Peyer's patch (tissue), 4 donors: Measurements from ENCODE around the gene CLNK. TPM values are rescaled to one million over a fixed set of nuclear protein-coding genes. Genes with fewer than 3 reads are reported as not detected.

Experiments
- DNase-seq, 3 donors: peaks; one replicate each; pipeline ENCODE4 v3.0.0-alpha.2; 2017 to 2019
- H3K27ac ChIP-seq, 4 donors: fragments of 200-600 bp; sonication (generic); one replicate each; pipeline ENCODE4 v1.5.1; 2016 to 2019
- H3K27me3 ChIP-seq, 2 donors: fragments of 200-600 bp; sonication (generic); one replicate each; pipeline ENCODE4 v1.5.1; 2019
- H3K36me3 ChIP-seq, 3 donors: fragments of 200-600 bp; sonication (generic); one replicate each; pipeline ENCODE4 v1.5.1; 2016 to 2019
- H3K4me1 ChIP-seq, 4 donors: fragments of 200-600 bp; sonication (generic); one replicate each; pipeline ENCODE4 v1.5.1; 2016 to 2019
- H3K4me3 ChIP-seq, 4 donors: fragments of 200-600 bp; sonication (generic); 1 replicate in 3 of 4; 2 replicates in 1 of 4; pipeline ENCODE4 v1.5.1; 2016 to 2019; ENCODE audit warnings: mild to moderate bottlenecking in 1 of 4
- H3K9me3 ChIP-seq, 4 donors: fragments of 200-600 bp; sonication (generic); one replicate each; pipeline ENCODE4 v1.5.1; 2016 to 2019; ENCODE audit warnings: mild to moderate bottlenecking in 1 of 4
- POLR2A ChIP-seq, 2 donors: fragments of 450-650 bp; IDR thresholded peaks; one replicate each; pipeline ENCODE4 v1.5.1; 2017; ENCODE audit warnings: antibody characterized with exemption in 2 of 2, mild to moderate bottlenecking in 2 of 2, moderate library complexity in 2 of 2
- total RNA-seq, 4 donors: library from RNA; depleted of rRNA; stranded (reverse); fragments of >200 nt; gene quantifications; one replicate each; pipeline ENCODE4 v1.1.0, GENCODE V29; 2016
- TF ChIP-seq, protein P1 (sequence below), 6 experiments: fragments of 450-650 bp in 4 of 6; fragments of 200-600 bp in 2 of 6; sonication (generic) in 1 of 6; IDR thresholded peaks; one replicate each; pipeline ENCODE4 v1.5.1; 2017 to 2019; ENCODE audit warnings: antibody characterized with exemption in 6 of 6, mild to moderate bottlenecking in 3 of 6, moderate library complexity in 1 of 6

The CLNK gene
- total RNA-seq, 4 donors from 2014 or later: 0.13 to 4.1 TPM; not detected in 2

GRCh38 chr4:10581022-10581421 is 103.5 kb downstream of the CLNK start:
- Histone ChIP-seq H3K4me1 (peaks cover 0 to 12% (median 0%) of the 10 kb centered on the region in 4 donors), H3K27ac (no peak overlapping the region), H3K27me3 (no peaks in the 10 kb centered on the region), H3K4me3 (no peak overlapping the region), H3K9me3 (no peaks in the 10 kb centered on the region), H3K36me3 (no peaks in the 10 kb centered on the region)
- no peak for DNase-seq
- TF ChIP-seq, protein P1, sequence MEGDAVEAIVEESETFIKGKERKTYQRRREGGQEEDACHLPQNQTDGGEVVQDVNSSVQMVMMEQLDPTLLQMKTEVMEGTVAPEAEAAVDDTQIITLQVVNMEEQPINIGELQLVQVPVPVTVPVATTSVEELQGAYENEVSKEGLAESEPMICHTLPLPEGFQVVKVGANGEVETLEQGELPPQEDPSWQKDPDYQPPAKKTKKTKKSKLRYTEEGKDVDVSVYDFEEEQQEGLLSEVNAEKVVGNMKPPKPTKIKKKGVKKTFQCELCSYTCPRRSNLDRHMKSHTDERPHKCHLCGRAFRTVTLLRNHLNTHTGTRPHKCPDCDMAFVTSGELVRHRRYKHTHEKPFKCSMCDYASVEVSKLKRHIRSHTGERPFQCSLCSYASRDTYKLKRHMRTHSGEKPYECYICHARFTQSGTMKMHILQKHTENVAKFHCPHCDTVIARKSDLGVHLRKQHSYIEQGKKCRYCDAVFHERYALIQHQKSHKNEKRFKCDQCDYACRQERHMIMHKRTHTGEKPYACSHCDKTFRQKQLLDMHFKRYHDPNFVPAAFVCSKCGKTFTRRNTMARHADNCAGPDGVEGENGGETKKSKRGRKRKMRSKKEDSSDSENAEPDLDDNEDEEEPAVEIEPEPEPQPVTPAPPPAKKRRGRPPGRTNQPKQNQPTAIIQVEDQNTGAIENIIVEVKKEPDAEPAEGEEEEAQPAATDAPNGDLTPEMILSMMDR (IDR thresholded peaks at IDR 0.05): no peak
- TF ChIP-seq POLR2A (IDR thresholded peaks at IDR 0.05): no peak

- H3K36me3 ChIP-seq: no peaks in the 10 kb centered on the region
- TF ChIP-seq, protein P1 (IDR thresholded peaks at IDR 0.05): no peak
- TF ChIP-seq POLR2A (IDR thresholded peaks at IDR 0.05): no peak
- H3K4me3 ChIP-seq: no peak overlapping the region
- H3K4me1 ChIP-seq: peaks cover 0 to 11% (median 0%) of the 10 kb centered on the region in 4 donors
- H3K27ac ChIP-seq: no peak overlapping the region
- H3K27me3 ChIP-seq: no peaks in the 10 kb centered on the region
- no peaks in the 10 kb centered on the region for H3K9me3 ChIP-seq
- no peak for DNase-seq
Measured at GRCh38 chr4:10579648-10580047, 104.9 kb downstream of the CLNK start.

GRCh38 chr4:10577508-10578426 is 106.8 kb downstream of the CLNK start:
- no peaks in the 10 kb centered on the region for H3K36me3 ChIP-seq
- DNase-seq: no peak
- TF ChIP-seq, protein P1 (IDR thresholded peaks at IDR 0.05): no peak
- TF ChIP-seq POLR2A (IDR thresholded peaks at IDR 0.05): no peak
- no peak overlapping the region for H3K27ac ChIP-seq
- H3K4me3 ChIP-seq: no peak overlapping the region
- H3K4me1 ChIP-seq: no peaks in the 10 kb centered on the region
- H3K9me3 ChIP-seq: no peaks in the 10 kb centered on the region
- H3K27me3 ChIP-seq: no peaks in the 10 kb centered on the region

DNA sequence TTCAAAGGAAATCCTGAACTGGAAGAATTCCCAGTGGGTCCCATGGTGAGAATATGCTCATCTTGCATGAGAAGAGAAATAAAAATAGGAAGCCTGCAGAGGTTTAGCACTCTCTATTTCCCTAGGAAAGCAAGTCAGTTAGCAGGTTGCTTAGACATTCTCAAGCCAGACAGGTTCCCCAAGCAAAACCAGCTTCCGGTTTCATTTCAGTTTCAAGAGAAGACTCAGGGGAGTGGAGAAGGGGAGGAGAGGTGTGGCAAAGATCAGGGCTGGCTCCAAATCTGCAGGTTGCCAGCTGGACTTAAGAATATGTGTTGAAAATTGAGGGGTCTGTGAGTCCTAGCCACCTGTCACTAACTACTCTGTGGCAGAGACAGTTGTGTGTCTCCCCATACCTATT is 107.5 kb downstream of the CLNK start:
- H3K27me3 ChIP-seq: no peaks in the 10 kb centered on the region
- H3K4me1 ChIP-seq: no peaks in the 10 kb centered on the region
- no peak for TF ChIP-seq POLR2A (IDR thresholded peaks at IDR 0.05)
- TF ChIP-seq, protein P1 (IDR thresholded peaks at IDR 0.05): no peak
- no peaks in the 10 kb centered on the region for H3K9me3 ChIP-seq
- no peak overlapping the region for H3K27ac ChIP-seq
- no peaks in the 10 kb centered on the region for H3K36me3 ChIP-seq
- DNase-seq: peak in 1 of 3 donors; percentile 30
- no peak overlapping the region for H3K4me3 ChIP-seq

- Histone ChIP-seq H3K27me3 (no peaks in the 10 kb centered on the region), H3K4me1 (no peaks in the 10 kb centered on the region), H3K9me3 (no peaks in the 10 kb centered on the region), H3K27ac (no peak overlapping the region), H3K36me3 (no peaks in the 10 kb centered on the region), H3K4me3 (no peak overlapping the region)
- TF ChIP-seq, protein P1 (IDR thresholded peaks at IDR 0.05): no peak
- no peak for TF ChIP-seq POLR2A (IDR thresholded peaks at IDR 0.05)
- DNase-seq: no peak
Measured at GRCh38 chr4:10576236-10576635, 108.3 kb downstream of the CLNK start.
